ENCODE results near the gene CLEC16A. TPM values are rescaled to one million over a fixed set of nuclear protein-coding genes. Genes with fewer than 3 reads are reported as not detected.

CLEC16A gene
- polyA plus RNA-seq, 3 donors, result 3.4 to 12.0 (median 5.8) TPM

GRCh38 chr16:11198375-11198774, 254.0 kb downstream of the CLEC16A start:
- no peaks in the 10 kb centered on the region for H4K20me1 ChIP-seq (ENCODE audit: insufficient read depth, low read length)
- no peak overlapping the region for H3K4me3 ChIP-seq (replicated peaks in 1 of 3; ENCODE audit: low read depth in 2 of 3, low read length in 3 of 3)
- no peak overlapping the region for H3K27ac Mint-ChIP-seq
- no peaks in the 10 kb centered on the region for H3K9me3 ChIP-seq (replicated peaks in 1 of 2; ENCODE audit: control insufficient read depth in 1 of 2, insufficient read depth in 1 of 2, low read length in 2 of 2)
- peaks cover 4 to 11% (median 8%) of the 10 kb centered on the region in 3 donors for H3K27me3 Mint-ChIP-seq (ENCODE audit: low read depth in 3 of 3)
- no peak overlapping the region for H2AFZ ChIP-seq (ENCODE audit: insufficient read depth, low read depth, low read length, poor library complexity, severe bottlenecking)
- no peaks in the 10 kb centered on the region for H3K9me3 Mint-ChIP-seq
- H3K27ac ChIP-seq (ENCODE audit: low read depth in 1 of 2, low read length in 2 of 2), result no peak overlapping the region
- H3K4me1 Mint-ChIP-seq, result peaks cover 63% of the 10 kb centered on the region
- intact Hi-C loops (cut with micrococcal nuclease), result no loop called here
- H3K27me3 ChIP-seq (ENCODE audit: control insufficient read depth in 2 of 2, insufficient read depth in 2 of 2, low read length in 2 of 2), result no peaks in the 10 kb centered on the region
- WGBS (ENCODE audit: insufficient coverage), result 60% methylated on average over 5 of the region's 5 CpGs
- no peak overlapping the region for H3K4me3 Mint-ChIP-seq
- H3K4me1 ChIP-seq (ENCODE audit: control insufficient read depth in 1 of 2, insufficient read depth in 2 of 2, low read length in 2 of 2), result peaks cover 42 to 56% of the 10 kb centered on the region in 2 donors
- H3K9ac ChIP-seq (ENCODE audit: insufficient read depth, low read length, poor library complexity, severe bottlenecking), result no peak overlapping the region
- no peaks in the 10 kb centered on the region for H3K79me2 ChIP-seq (ENCODE audit: insufficient read depth, low read length)
- H3K36me3 ChIP-seq (replicated peaks in 1 of 2; ENCODE audit: control insufficient read depth in 1 of 2, insufficient read depth in 2 of 2, low read length in 2 of 2), result no peaks in the 10 kb centered on the region
- DNase-seq, result no peak
- no peak overlapping the region for H3K4me2 ChIP-seq (replicated peaks; ENCODE audit: extremely low read depth, low read length, poor library complexity, severe bottlenecking)
- TF ChIP-seq CTCF (IDR thresholded peaks at IDR 0.05), result no peak
- peaks cover 4 to 7% of the 10 kb centered on the region in 2 donors for H3K36me3 Mint-ChIP-seq

- Histone ChIP-seq H3K79me2 (ENCODE audit: insufficient read depth, low read length) (no peaks in the 10 kb centered on the region), H3K4me1 (ENCODE audit: control insufficient read depth in 1 of 2, insufficient read depth in 2 of 2, low read length in 2 of 2) (peaks cover 44 to 53% of the 10 kb centered on the region in 2 donors), H4K20me1 (ENCODE audit: insufficient read depth, low read length) (no peaks in the 10 kb centered on the region), H2AFZ (ENCODE audit: insufficient read depth, low read depth, low read length, poor library complexity, severe bottlenecking) (no peak overlapping the region), H3K4me3 (replicated peaks in 1 of 3; ENCODE audit: low read depth in 2 of 3, low read length in 3 of 3) (no peak overlapping the region), H3K27me3 (ENCODE audit: control insufficient read depth in 2 of 2, insufficient read depth in 2 of 2, low read length in 2 of 2) (no peaks in the 10 kb centered on the region), H3K4me2 (replicated peaks; ENCODE audit: extremely low read depth, low read length, poor library complexity, severe bottlenecking) (no peak overlapping the region), H3K27ac (ENCODE audit: low read depth in 1 of 2, low read length in 2 of 2) (no peak overlapping the region), H3K9ac (ENCODE audit: insufficient read depth, low read length, poor library complexity, severe bottlenecking) (no peak overlapping the region), H3K36me3 (replicated peaks in 1 of 2; ENCODE audit: control insufficient read depth in 1 of 2, insufficient read depth in 2 of 2, low read length in 2 of 2) (no peaks in the 10 kb centered on the region), H3K9me3 (replicated peaks in 1 of 2; ENCODE audit: control insufficient read depth in 1 of 2, insufficient read depth in 1 of 2, low read length in 2 of 2) (no peaks in the 10 kb centered on the region)
- H3K9me3 Mint-ChIP-seq, result no peaks in the 10 kb centered on the region
- WGBS (ENCODE audit: insufficient coverage), result 40% methylated on average over 7 of the region's 8 CpGs
- peaks cover 4 to 7% of the 10 kb centered on the region in 2 donors for H3K36me3 Mint-ChIP-seq
- DNase-seq, result no peak
- peaks cover 59% of the 10 kb centered on the region for H3K4me1 Mint-ChIP-seq
- H3K27me3 Mint-ChIP-seq (ENCODE audit: low read depth in 3 of 3), result peaks cover 3 to 9% (median 8%) of the 10 kb centered on the region in 3 donors
- intact Hi-C loops (cut with micrococcal nuclease), result no loop called here
- H3K4me3 Mint-ChIP-seq, result no peak overlapping the region
- no peak overlapping the region for H3K27ac Mint-ChIP-seq
- TF ChIP-seq CTCF (IDR thresholded peaks at IDR 0.05), result no peak
These were observed 254.5 kb downstream of the CLEC16A start for GRCh38 chr16:11198828-11199227.

Measured in CD14-positive monocyte (primary cell).